OCI-LY3 (cell line): Measurements from ENCODE around the gene PPP2R5B.

Source experiments
- CTCF ChIP-seq: fragments of 200-600, 300-600 bp; sonication (generic); IDR thresholded peaks from 2 replicates; pipeline ENCODE4 v1.5.1; 2014; ENCODE audit warnings: antibody characterized with exemption, low read length, low read depth
- EZH2phosphoT487 ChIP-seq: fragments of 200-600 bp; shearing (Covaris generic); IDR thresholded peaks from 2 replicates; pipeline ENCODE4 v1.6.1; 2018; ENCODE audit warnings: antibody characterized with exemption, mixed run types, low read depth

- TF ChIP-seq CTCF (no peak), EZH2phosphoT487 (no peak)
Observed at GRCh38 chr11:64919627-64920026, 4.9 kb upstream of the PPP2R5B start.
